ENCODE data around the gene ANGPTL4. TPM values are rescaled to one million over a fixed set of nuclear protein-coding genes. Genes with fewer than 3 reads are reported as not detected.
"Not testable (repeated sequence)": the region's sequence is repeated elsewhere in the genome, so short reads cannot be mapped to it uniquely, and the experiment has no call there.

The ANGPTL4 gene
- total RNA-seq, 1 experiment from 2014 or later, result 0.20 TPM

DNA sequence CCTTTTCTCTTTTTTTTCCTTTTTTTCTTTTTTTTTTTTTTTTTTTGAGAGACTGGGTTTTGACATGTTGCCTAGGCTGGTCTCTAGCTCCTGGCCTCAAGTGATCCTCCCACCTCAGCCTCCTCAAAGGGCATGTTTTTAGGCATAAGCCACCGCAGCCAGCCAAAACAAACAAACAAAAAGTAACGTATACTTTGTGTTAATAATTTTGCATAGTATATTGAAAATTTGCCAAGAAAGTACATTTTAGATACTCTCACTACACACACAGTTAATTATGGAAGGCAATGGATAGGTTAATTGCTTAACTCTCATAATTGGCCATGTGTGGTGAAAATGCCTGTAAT lies 24.6 kb downstream of the ANGPTL4 start:
- no peak for DNase-seq (ENCODE audit: low spot score)

DNA sequence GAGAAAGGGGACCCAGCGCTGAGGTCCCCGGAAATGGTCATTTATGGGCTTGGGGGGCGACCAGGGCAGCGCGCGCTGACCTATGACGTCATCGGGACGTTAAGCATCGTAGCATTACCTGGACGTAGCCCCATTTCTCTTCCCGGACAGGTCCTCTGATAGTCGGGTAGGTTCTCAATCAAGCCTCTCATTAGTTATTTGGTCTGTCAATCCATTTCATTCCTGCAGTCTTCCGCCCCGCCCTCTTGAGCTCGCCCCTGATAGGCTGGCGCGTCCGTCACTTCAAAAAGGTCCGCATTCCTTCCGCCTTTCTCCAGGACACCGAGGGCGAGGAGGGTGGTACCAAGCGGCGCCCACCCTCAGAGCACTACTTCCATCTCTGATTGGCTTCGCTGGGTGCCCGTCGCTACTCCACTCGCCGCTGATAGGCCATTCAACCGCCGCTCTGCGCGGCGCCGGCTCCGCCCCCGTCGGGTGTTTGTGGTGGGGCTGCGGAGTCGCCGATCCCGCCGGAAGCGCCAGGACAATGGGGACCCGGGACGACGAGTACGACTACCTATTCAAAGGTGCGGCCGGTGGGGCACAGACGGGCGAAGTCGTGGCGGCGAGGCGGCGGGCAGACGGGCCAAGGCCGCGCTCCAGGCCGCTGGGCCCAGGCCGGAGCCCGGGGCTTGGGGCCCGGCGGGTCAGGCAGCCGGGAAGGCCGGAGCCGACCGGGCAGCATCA lies 26.1 kb downstream of the ANGPTL4 start, which contains the start of gene RAB11B:
RAB11B (plus strand) TSS at position 470 of the 726 bp plus-strand sequence; CDS start at position 527, 57 bp downstream.
- DNase-seq (ENCODE audit: low spot score), result peak; percentile 97

DNA sequence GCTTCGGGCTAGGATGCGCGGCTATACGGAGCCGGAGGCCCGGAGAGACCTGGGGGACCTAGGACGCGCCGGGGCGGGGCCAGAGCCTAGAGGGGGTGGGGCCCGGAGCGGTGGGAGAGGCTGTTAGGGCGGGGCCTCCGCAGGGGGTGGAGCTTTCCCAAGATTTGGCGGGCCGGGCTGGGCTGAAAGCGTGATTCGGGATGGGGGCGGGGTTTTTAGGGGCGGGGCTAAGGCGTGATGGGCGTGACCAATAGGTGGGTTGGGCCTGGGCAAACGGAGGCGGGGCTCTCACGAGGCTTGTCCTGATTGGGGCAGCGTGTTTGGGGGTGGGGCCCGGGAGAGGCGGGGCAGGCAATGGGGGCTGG lies 26.6 kb downstream of the ANGPTL4 start:
- peak; percentile 92 for DNase-seq (ENCODE audit: low spot score)

DNA sequence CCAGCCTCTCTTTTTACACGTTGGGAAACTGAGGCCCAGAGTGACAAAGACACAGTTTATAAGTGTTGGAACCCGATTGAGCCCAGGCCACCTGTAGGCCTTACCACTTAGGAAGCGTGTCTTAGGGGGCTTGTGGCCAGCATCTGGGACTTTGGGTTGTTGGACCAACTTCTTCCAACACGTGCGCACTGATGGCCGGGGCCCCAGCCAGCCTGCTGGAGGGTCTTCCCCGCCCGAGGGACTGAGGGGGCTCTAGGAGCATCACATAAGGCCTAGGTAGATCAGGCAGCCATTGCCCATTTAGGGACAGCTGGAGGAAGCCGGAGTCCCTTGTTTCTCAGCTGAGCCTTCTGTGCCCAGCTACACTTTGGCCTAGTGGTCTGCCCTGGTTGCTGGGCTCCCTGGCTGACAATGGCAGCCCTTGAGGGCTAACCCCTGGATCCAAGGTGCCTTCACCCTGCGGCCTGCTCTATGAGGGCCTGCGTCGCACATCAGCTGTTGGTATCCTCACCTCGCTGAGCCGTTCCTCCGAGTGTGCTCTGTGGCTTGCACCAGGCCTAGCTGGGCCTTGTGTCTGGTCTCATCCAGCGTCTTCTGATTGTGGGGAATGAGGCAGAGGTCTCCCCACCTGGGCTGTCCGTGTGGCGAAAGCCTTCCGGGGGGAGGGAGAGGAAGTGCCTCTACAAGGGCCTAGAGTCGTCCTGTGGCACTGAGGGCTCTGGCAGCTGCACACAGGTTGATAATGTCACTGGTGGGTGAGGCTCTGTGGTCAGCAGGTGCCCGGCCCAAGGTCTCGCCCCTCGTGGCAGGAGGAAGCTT lies 27.5 kb downstream of the ANGPTL4 start:
- no peak for DNase-seq (ENCODE audit: low spot score)

DNA sequence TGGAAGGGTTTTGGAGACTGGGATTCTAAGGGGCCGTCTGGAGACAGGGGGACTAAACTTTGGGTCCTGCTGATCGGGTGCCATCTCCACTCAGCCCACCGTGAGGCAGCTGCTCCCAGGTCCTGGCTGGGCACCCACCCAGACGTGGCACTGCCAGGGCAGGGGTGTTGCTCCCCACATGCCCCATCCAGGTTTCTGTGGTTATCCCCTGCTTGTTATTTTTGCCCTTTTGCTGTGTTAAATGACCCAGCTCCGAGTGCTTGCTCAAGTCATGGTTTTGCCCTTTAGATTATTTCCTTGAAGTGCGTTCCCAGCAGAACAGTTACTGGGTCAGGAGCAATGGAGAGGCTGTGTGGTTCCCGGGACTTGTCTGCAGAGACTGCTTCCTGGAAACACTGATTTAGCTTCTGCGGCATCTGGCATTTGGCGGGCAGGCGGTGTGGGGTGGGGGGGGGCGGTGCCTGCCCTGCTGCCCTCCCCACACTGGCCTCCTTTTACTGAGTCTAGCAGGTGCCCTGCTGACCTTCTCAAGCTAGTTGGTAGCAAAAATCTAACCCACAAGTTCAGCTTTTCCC lies 28.1 kb downstream of the ANGPTL4 start:
- no peak for DNase-seq (ENCODE audit: low spot score)

DNA sequence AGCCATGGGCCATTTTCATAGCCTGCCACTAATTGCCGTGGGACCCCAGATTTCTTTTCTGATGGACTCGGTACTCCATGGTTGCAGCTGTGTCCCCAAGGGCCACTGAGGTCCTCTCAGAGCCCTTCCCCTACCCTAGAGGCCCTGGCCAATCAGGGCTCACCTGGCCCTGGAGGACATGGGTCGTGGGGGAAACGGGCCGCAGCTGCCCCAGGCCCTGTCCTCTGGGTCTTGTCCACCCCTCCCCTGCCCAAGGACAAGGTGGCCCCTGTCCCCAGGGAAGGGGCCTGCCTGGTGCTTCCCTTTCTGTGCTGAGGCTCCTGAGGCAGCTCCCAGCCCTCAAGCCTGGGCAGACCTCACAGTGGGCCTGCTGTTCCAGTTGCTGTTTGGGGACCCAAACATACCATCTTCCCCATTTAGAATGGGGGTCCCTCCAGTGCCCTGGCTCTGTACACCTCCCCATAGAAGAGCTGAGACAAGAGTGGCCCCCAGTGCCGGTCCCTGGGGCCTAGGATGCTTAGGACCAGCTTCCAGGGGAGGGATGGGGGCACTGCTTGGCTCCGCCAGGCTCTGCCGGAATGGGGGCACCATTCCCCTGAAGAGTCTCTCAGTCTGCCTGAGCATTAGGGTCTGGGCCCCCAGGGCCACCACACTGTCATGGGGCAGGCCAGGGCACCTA lies 29.4 kb downstream of the ANGPTL4 start:
- DNase-seq (ENCODE audit: low spot score), result no peak

DNA sequence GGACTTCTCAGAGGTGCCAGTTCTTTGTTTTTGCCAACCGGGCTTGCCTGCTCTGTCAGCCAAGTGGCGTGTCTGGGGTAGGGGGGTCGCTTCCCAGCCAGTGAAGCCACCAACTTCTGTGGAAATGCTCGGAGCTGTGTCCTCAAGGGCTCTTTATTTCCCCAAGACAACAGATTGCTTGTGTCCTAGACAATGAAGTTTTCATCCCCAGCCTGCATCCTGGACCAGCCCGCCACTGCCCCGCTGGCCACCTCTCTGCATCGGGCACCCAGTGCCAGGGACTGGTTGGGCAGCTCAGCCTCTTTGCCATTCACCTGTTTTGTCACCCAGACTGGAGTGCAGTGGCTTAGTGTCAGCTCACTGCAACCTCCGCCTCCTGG lies 29.9 kb downstream of the ANGPTL4 start:
- DNase-seq (ENCODE audit: low spot score), result no peak

DNA sequence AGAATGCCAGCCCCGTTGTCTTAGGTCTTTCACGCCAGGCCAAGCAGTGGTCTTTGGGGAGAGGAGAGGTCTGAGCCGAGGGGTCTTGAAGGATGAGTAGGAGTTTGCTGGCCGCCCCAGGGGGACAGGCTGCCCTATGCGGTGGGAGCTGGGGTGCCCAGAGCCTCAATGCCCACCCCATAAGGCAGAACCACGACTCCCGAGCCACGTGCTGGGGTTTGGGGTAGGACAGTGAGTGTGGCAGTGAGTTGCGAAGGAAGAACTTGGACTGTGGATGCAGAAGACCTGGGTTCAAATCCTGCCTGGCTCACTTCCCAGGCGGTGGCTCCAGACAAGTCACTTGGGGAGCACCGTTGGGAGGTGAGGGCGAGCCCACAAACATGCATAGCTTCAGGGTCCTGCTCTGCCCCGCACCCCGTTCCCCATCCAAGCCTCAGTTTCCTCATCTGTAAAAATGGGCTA lies 31.7 kb downstream of the ANGPTL4 start:
- DNase-seq (ENCODE audit: low spot score), result no peak

DNA sequence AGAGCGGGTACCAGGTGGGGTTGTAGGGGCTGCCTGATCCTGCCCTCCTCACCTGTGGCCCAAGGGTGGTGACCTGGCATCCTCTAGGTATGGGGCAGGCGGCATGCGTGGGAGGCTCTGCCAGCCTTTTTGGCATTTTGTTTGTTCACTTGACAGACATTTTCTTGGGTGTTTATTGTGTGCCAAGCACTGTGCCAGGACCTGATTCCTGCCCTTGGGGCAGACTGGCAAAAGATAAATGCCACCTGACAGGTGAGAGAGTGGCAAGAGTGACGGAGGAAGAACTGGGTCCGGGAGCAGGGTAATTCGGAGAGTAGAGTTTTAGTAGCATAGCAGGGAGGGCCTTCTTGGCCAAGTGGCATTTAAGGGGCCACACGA lies 32.2 kb downstream of the ANGPTL4 start:
- DNase-seq (ENCODE audit: low spot score), result no peak

DNA sequence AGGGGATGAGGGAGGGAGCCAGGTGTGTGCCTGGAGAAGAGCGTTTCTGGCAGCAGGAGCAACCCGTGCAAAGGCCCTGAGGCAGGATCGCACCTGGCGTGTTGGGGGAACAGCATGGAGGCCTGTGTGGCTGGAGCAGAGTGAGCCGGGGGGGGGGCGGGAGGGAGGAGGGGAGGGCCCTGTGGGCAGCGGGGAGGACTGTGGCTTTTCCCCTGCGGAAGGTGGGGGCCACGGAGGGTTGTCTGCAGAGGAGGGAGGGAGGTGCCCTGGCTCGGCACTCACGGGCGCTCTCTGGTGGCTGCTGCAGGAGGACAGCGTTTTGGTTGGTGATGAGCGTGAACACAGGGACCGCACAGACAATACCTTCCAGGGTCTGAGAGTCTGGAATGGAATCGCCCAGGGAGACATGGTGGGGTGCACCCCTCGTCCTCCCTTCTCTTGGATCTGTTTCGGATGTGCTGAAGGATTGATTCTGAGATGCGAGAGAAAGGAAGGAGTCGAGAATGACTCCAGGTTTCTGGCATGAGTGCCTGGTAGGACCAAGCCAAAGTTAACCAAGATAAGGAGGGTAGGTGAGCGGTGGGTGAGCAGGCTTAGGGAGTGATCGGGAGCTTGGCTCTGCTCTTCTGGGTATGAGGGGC lies 32.7 kb downstream of the ANGPTL4 start:
- DNase-seq (ENCODE audit: low spot score), result peak; percentile 46

DNA sequence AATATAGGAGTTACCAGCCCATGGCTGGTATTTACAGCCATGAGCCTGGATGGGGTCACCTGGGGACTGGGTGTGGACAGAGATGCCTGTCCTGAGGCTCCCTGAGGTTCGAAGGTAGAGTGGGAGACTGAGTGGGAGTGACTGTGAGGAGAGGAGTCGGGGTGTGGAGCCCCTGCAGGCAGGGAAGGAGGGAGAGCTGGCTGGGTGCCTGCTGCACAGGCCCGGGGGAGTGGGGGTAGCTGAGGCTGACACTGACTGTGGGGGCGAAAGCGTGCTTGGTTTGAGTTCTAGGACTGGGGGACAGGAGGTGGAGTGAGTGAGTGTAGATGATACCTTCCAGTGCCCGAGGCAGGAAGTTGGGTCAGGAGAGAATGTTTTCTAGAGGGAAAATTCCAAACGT lies 33.3 kb downstream of the ANGPTL4 start:
- no peak for DNase-seq (ENCODE audit: low spot score)

DNA sequence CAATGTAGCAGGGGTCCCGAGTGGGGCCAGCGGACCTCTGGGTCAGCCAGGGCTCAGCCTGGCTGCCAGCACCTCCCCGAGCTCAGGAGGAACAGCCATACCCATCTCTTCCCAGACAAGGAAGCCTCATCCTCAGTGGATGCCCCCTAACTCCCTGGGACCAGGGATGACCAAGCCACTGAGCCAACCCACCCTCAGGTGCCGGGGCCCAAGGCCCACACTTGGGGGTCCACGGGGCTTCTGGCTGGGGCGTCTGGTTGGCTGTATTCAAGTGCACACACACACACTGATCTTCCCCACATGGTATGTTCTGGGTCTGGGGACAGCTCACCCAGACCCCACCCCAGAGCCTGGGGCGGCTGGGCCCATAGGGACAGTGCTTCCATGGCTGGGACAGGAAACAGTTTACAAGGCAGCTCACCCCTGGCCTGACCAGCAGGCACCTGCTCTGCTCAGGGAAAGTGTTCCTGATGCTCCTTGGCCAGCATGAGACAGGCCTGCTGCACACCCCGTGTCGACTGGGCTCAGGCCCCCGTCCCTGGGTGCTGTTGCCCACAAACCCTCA lies 33.9 kb downstream of the ANGPTL4 start:
- no peak for DNase-seq (ENCODE audit: low spot score)

DNA sequence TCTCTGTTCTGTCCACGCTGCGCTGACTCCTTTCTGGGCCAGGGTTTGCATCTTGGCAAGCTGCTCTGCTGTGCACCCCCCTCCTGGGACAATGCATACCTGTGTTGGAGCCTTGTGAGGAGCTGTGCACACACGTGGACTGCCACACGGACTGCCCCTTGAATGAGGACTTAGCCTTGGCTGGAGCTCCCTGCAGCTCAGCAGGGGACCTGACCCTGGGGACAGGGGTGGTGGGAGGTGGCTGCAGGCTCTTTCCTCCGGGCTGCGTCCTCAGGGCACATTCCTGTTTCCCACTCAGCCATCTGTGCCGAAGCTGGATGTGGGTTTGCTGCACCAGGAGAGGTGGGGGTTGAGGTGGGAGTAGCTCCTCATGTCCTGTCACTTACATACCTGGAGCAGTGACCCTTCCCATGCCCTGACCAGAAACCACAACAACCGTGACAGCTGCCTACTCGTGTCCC lies 34.4 kb downstream of the ANGPTL4 start:
- DNase-seq (ENCODE audit: low spot score), result no peak

DNA sequence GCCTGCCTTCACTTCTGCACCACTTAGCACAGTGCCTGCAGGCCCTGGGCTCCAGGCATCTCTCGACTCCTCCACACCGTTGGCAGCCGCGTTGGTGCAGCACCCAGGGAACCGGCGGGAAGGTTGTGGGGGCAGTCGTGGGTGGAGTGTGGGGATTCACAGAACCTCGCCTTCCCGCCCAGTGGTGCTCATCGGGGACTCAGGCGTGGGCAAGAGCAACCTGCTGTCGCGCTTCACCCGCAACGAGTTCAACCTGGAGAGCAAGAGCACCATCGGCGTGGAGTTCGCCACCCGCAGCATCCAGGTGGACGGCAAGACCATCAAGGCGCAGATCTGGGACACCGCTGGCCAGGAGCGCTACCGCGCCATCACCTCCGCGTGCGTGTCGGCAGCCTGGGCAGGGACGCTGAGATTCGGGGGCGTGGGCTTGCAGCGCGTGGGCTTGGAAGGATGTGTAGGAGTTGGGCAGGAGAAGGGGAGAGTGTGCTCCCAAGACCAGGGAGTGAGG lies 35.8 kb downstream of the ANGPTL4 start:
- DNase-seq (ENCODE audit: low spot score), result no peak

DNA sequence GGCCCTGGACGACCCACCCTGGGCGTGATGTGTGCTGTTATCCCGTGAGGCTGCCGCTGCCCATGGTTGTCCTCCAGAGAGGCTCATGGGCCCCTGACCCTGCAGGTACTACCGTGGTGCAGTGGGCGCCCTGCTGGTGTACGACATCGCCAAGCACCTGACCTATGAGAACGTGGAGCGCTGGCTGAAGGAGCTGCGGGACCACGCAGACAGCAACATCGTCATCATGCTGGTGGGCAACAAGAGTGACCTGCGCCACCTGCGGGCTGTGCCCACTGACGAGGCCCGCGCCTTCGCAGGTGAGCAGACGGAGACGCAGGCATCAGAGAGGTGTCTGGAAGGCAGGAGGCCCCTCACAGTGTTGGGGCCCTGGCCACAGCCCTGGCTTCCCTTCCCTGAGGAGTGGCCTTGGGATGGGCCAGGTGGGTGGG lies 38.0 kb downstream of the ANGPTL4 start:
- no peak for DNase-seq (ENCODE audit: low spot score)

DNA sequence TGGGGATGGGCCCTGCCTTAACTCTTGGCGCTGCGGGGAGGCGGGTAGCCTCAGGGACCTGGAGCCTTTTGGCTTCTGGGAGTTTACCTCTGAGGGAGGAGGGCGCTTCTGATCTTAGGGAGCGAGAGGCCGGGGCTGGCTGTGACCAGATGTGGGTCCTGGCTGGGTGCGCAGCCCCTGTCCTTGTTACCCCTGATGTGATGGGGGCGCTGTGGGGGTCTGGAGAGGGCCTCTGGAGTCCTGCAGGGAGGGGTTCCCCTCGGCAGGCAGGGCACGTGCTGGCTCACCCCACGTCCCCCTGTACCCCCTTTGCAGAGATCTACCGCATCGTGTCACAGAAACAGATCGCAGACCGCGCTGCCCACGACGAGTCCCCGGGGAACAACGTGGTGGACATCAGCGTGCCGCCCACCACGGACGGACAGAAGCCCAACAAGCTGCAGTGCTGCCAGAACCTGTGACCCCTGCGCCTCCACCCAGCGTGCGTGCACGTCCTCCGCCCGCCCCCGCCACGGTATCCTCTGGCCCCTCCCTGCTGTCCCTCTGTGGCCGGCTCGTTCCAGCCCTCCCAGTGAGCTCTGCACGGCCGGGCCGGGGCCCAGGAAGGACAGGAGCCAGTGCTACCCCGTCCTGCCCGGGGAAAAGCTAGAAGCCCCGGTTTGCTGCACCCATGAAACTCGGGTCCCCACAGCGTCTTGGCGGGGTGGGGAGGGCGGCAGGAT lies 39.3 kb downstream of the ANGPTL4 start:
- no peak for DNase-seq (ENCODE audit: low spot score)

DNA sequence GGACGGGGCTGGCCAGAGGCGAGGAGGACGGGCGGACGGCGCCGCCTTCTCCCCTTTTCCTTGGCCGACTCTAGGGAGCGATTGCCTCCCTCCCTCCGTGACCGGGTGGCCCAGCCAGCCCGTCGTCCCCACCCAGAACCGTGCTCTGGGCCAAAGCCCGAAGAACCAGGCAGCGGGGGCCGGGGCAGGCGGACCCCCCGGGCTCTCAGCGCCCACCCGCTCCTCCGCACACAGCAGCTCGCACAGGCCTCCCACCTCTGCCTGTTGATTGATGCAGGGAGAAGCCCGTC lies 39.8 kb downstream of the ANGPTL4 start:
- no peak for DNase-seq (ENCODE audit: low spot score)

DNA sequence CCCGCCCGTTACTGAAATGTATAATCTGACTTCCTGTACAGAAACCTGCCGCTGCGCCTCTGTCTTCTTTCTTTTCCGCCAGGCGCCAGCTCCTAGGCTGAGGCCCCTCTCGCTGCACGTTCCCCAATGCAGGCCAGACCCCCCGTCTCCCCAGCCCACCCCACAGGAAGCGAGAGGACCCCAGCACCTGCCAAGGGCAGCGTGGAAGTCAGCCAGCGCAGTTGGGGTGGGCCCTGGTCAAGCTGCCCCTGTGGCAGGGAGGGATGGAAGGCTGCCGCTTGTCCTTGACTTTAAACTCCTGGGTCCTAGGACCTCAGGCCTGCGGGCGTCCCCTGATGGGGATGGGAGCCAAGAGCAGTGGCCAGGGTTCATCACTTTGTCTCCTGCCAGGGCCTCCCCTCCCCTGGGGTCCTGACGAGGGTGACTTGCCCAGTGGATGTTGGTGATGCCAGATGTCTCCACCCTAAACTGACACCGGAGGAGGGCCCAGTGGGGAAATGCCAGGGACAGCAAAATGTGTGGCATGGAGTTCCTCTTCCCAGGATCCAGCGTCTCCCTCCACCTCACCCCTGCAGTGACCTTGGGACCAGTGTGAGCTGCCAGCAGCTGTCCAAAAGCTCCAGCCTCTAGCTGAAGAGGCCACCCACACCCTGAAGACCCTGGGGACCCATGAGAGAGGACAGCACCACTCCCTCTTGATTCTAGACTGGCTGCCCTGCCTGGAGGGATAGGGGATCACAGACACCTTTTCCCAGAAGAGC lies 40.6 kb downstream of the ANGPTL4 start:
- no peak for DNase-seq (ENCODE audit: low spot score)

DNA sequence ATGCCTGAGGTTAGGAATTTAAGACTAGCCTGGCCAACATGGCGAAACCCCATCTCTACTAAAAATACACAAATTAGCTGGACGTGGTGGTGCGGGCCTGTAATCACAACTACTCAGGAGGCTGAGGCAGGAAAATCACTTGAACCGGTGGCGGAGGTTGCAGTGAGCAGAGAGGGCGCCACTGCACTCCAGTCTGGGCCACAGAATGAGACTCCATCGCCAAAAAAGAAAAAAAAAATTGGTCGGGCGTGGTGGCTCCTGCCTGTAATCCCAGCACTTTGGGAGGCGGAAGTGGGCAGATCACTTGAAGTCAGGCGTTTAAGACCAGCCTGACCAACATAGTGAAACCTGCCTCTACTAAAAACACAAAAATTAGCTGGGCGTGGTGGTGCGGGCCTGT lies 46.8 kb downstream of the ANGPTL4 start:
- not testable (repeated sequence) for DNase-seq (ENCODE audit: low spot score)
